Measurements from ENCODE around the gene C6orf163.

DNA sequence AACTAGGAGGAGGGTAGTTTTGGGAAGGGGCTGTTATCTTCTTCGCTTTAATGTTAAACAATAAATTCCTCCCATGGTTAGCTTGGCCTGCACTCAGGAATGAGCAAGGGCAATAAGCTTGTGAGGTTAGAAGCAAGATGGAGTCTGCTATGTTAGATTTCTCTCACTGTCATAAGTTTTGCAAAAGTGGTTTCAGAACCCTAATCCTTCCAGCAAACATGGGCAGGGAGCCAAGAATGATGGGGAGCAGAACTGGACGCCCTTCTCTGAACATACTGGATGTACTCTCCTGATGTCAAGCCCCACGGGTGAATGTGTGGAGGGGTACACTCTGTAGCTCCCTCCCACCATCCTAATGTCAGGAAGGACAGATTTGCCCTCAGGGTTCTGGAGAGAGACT, 22.3 kb downstream of the C6orf163 start:
- TF ChIP-seq CTCF (IDR thresholded peaks at IDR 0.05) (no peak), POLR2A (IDR thresholded peaks at IDR 0.05) (no peak)
